Measurements from ENCODE around the gene OLFML1.

The OLFML1 gene

GRCh38 chr11:7537265-7537664 lies 52.0 kb downstream of the OLFML1 start:
- in situ Hi-C loops (cut with MboI; ENCODE audit: low pct_unique_long_range_greater_than_20kb, low sequenced_read_pairs, unreplicated experiment), result no loop called here
- TF ChIP-seq CTCF (IDR thresholded peaks at IDR 0.05; ENCODE audit: extremely low read depth, insufficient read depth, missing control alignments), result no peak
- DNase-seq (ENCODE audit: low spot score), result no peak

- no peak for DNase-seq (ENCODE audit: low spot score)
- in situ Hi-C loops (cut with MboI; ENCODE audit: low pct_unique_long_range_greater_than_20kb, low sequenced_read_pairs, unreplicated experiment), result no loop called here
- TF ChIP-seq CTCF (IDR thresholded peaks at IDR 0.05; ENCODE audit: extremely low read depth, insufficient read depth, missing control alignments), result no peak
Measured at GRCh38 chr11:7538031-7538430, 52.7 kb downstream of the OLFML1 start.

GRCh38 chr11:7538466-7539454 lies 53.5 kb downstream of the OLFML1 start:
- TF ChIP-seq CTCF (IDR thresholded peaks at IDR 0.05; ENCODE audit: extremely low read depth, insufficient read depth, missing control alignments), result no peak
- in situ Hi-C loops (cut with MboI; ENCODE audit: low pct_unique_long_range_greater_than_20kb, low sequenced_read_pairs, unreplicated experiment), result no loop called here
- no peak for DNase-seq (ENCODE audit: low spot score)

GRCh38 chr11:7540830-7541555 lies 55.7 kb downstream of the OLFML1 start:
- DNase-seq (ENCODE audit: low spot score), result no peak
- no peak for TF ChIP-seq CTCF (IDR thresholded peaks at IDR 0.05; ENCODE audit: extremely low read depth, insufficient read depth, missing control alignments)
- in situ Hi-C loops (cut with MboI; ENCODE audit: low pct_unique_long_range_greater_than_20kb, low sequenced_read_pairs, unreplicated experiment), result no loop called here

GRCh38 chr11:7543302-7543701 lies 58.0 kb downstream of the OLFML1 start:
- TF ChIP-seq CTCF (IDR thresholded peaks at IDR 0.05; ENCODE audit: extremely low read depth, insufficient read depth, missing control alignments), result no peak
- DNase-seq (ENCODE audit: low spot score), result no peak
- in situ Hi-C loops (cut with MboI; ENCODE audit: low pct_unique_long_range_greater_than_20kb, low sequenced_read_pairs, unreplicated experiment), result no loop called here

GRCh38 chr11:7544021-7544420 lies 58.7 kb downstream of the OLFML1 start:
- TF ChIP-seq CTCF (IDR thresholded peaks at IDR 0.05; ENCODE audit: extremely low read depth, insufficient read depth, missing control alignments), result no peak
- in situ Hi-C loops (cut with MboI; ENCODE audit: low pct_unique_long_range_greater_than_20kb, low sequenced_read_pairs, unreplicated experiment), result no loop called here
- DNase-seq (ENCODE audit: low spot score), result no peak

Measured in GM13977 (cell line).